Measurements from ENCODE around the gene JAKMIP1. TPM values are rescaled to one million over a fixed set of nuclear protein-coding genes. Genes with fewer than 3 reads are reported as not detected.
A peak's percentile ranks its signal among the peaks of the same experiment; 100 is the strongest.

Gene JAKMIP1
- polyA plus RNA-seq (2014; cell fraction: cytosol; rRNA removed): 12.8 and 14.4 TPM in 2 replicates
- polyA plus RNA-seq (2014; cell fraction: nucleus; rRNA removed): 11.7 and 15.7 TPM in 2 replicates

DNA sequence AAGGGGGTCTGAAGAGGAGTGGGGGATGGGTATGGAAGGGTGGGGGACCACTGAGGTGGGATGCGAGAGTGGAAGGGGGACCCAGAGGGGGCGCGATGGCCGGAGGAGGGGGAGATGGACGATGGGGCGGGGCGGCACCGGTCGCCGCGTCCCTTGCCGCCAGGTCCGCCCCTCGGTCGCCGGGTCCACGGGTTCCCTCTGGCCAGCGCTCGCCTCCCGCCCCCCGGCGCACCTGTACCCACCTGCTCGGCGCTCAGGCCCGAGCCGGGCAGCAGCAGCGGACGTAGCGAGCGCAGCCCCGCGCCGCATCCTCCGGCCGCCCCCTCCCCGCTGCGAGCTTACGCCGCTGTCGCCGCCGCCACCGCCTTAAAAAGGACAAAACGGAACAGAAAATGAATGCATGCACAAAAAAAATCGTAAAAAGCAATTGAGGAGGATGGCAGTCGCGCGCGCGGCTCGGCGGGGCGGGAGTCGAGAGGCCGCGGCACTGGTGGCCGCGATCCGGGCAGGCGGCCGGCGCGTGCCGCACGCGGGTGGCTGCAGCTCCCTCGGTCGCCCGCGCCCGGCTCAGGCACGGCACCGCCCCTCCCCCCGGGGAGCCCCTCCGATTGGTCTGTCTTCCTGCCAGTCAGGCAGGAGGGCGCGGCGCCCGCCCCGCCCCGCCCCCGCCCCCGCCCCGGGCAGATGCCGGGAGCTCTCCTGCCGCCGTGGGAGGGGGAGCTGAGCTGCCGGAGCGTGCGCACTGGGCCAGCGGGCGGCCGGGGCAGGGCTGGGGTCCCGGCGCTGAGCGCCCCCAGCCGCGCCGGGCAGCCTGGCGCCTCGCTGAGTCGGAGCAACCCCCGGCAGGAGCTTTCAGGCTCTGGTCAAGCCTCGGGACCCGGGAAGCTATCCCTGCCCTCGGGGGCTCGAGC is at the start of gene JAKMIP1:
JAKMIP1 (minus strand) TSS at position 539 of the 911 bp plus-strand sequence. CDS start 87,699 bp downstream, outside the sequence.
- DNase-seq (ENCODE audit: low spot score): peak; percentile 74

DNA sequence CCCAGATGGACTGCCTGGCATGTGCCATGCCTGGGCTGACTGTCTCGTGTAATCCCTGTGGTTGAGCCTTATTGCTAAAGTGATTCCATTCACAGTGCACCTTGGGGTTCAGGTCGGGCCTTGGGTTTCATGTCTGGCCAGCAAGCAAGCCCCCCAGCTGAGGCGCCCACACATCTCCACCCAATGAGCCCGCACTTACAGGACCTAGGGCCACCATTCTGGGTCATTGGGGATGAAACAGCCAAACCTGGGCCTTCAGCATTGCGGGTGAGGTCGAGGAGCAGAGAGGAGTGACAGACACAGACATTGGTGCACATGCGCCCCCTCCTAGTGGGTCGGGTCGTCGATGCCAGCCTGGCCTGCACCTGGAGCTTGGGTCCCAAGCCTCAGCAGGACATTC is 48.0 kb upstream of the JAKMIP1 start:
- DNase-seq (ENCODE audit: low spot score): no peak

- DNase-seq (ENCODE audit: low spot score): no peak
Observed at GRCh38 chr4:6246170-6246634, 45.9 kb upstream of the JAKMIP1 start.

GRCh38 chr4:6245246-6246169 is 45.2 kb upstream of the JAKMIP1 start:
- peak; percentile 24 for DNase-seq (ENCODE audit: low spot score)

- DNase-seq (ENCODE audit: low spot score): no peak
Observed at GRCh38 chr4:6242271-6243029, 42.1 kb upstream of the JAKMIP1 start.

- DNase-seq (ENCODE audit: low spot score): no peak
Observed at GRCh38 chr4:6241062-6241845, 40.9 kb upstream of the JAKMIP1 start.

- DNase-seq (ENCODE audit: low spot score): no peak
Observed at GRCh38 chr4:6239968-6240367, 39.6 kb upstream of the JAKMIP1 start.

- no peak for DNase-seq (ENCODE audit: low spot score)
Observed at GRCh38 chr4:6239486-6239885, 39.1 kb upstream of the JAKMIP1 start.

GRCh38 chr4:6236816-6237390 is 36.6 kb upstream of the JAKMIP1 start:
- DNase-seq (ENCODE audit: low spot score): no peak

DNA sequence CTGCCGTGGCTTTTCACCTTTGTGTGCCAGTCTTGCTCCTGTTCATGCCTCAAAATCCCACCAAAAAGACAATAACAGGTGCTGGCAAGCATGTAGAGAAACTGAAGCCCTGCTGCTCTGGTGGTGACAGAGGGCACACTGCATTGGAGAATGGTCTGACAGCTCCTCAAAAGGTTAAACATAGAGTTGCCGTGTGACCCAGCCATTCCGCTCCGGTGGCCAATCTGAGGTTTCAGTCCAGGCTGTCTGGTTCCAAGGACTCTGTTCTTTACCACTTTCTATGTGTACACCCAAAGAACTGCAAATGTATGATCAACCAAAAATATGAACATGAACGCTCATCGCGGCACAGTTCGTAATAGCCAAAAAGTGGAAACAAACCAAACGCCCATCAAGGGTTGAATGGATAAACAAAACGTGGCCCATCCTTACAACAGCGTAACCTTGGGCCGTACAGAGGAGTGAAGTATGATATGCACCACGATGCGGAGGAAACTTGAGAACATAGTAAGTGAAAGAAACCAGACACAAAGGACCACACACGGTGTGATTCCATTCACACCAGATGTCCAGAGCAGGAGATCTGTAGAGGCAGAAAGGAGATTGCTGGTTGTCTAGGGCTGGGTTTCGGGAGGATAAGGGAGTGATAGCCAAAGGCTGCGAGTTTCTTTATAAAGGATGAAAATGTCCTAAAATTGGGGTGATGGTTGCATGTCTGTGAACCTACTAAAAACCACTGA is 35.7 kb upstream of the JAKMIP1 start:
- DNase-seq (ENCODE audit: low spot score): peak; percentile 80

GRCh38 chr4:6235012-6235411 is 34.7 kb upstream of the JAKMIP1 start:
- DNase-seq (ENCODE audit: low spot score): no peak

- DNase-seq (ENCODE audit: low spot score): no peak
Observed at GRCh38 chr4:6233929-6234328, 33.6 kb upstream of the JAKMIP1 start.

- DNase-seq (ENCODE audit: low spot score): no peak
Observed at GRCh38 chr4:6232836-6233785, 32.8 kb upstream of the JAKMIP1 start.

GRCh38 chr4:6231663-6232165 is 31.4 kb upstream of the JAKMIP1 start:
- DNase-seq (ENCODE audit: low spot score): peak; percentile 66

DNA sequence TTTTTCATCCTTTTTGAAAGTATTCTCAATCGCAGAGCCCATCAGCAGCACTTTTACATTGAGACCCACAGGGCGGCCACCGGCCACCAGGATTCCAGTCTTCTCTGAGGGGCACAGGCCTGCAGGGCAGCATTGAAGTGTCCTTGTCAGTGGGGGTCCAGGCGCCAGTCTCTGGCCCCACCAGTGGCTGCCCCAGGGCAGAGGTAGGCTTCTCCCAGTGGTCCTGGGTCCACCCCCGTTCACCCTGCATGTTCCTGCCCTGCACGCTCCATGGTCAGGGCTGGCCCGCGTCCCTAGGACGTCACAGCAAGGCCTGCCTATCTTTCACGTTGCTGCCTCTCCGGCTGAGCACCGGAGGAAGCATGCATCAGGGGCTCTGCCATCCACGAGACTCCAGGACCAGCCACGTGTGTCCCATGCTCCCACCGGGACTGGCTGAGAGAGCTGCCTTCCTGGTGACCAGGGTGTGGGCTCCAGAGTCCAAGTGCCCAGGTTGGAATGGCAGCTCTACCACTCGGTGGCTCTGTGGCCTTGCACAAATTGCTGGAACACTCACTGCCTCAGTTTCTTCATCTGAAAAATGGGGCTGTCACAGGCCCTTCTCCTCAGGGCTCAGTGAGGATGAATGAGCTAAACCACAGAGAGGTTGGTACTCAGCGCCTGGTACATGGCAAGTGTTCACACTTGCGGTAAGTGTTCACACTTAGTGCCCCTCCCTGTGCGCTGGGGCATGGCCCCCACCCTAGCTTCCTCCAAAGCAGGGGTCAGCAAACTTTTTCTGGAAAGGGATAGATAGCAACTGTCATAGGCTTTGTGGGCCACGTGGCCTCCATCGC is 30.7 kb upstream of the JAKMIP1 start:
- no peak for DNase-seq (ENCODE audit: low spot score)

DNA sequence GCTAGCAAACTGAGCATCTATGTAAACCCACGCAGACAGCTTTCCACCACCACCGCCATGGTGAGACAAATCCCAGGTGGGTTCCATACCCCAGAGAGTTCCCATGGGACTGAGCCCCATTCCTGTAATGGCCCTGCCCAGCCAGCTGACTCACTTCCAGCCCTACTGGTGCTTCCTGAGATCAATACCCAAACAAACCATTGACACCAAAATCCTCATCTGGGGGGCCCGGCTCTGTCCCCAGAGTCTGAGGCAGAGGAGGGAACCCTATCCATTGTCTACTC is 30.1 kb upstream of the JAKMIP1 start:
- DNase-seq (ENCODE audit: low spot score): no peak

Data from SK-N-DZ (cell line).